ENCODE results near the gene OAS2.

Gene OAS2

DNA sequence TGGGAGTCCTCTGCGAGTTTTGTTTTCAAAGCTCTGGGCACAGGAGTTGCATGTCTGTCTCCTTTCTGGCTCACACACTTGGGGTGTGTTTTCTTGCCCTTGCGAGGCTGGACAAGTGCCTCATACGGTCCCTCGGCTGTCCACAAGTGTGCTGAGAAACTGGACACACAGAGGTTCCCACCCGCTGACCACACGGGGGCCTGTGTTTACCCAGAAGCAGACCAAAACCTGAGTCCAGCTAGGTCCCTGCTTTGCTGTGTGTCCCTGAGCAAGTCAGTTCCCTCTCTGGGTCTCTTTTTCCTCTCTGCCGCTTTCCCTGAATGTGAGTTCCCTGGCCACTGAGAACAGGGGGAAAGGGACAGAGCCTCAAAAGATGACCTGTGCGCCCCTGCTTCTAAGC, 678 bp upstream of the OAS2 start:
- POLR2A ChIA-PET (ENCODE audit: low non-redundant PET), result no interaction called here
- DNase-seq (ENCODE audit: low spot score), result no peak

DNA sequence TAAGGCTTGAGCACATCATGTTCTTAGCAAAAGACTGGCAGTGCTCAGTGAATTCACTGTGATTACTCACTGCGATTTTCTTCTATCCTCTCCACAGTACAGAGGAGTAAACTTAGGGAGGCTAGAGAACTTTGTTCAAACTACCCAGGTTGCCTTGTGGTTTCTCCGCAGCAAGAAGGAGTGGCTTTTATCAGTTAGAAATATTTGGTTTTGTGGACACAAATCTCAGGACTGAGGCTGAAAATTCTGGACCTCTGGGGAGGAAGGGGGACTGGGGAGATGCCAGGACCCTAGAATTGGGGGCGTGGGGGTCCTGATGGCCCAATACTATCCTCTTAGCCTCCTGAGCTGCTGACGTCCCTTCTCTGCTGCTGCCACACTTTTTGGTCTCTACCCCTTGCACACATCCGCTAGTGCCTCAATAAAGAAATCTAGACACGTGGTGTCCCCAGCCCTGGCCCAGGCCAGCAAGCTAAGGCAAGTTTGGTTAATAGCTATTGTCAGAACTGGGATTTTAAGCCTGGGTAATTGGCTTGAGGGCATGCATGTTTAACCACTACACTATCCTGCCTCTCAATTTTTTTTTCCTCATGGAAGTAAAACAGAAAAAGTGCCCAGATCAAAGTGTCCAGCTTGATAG, 842 bp downstream of the OAS2 start:
- TF ChIP-seq CTCF (conservative IDR thresholded peaks at IDR 0.05; ENCODE audit: low read depth), result no peak
- CTCF ChIA-PET, result no interaction called here
- DNase-seq (ENCODE audit: low spot score), result peak; percentile 27
- POLR2A ChIA-PET (ENCODE audit: low non-redundant PET), result no interaction called here
- H3K27ac ChIP-seq, result peak overlapping the region; percentile 91

More for the DNA sequence above, 678 bp upstream of the OAS2 start:
- CTCF ChIA-PET, result interaction anchor here (0.7 kb wide), 1 partner anchor 16 kb away, joined by 7 read pairs; no protein-coding TSS in a partner anchor
- no peak for TF ChIP-seq CTCF (conservative IDR thresholded peaks at IDR 0.05; ENCODE audit: low read depth)
- peak overlapping the region; percentile 91 for H3K27ac ChIP-seq

DNA sequence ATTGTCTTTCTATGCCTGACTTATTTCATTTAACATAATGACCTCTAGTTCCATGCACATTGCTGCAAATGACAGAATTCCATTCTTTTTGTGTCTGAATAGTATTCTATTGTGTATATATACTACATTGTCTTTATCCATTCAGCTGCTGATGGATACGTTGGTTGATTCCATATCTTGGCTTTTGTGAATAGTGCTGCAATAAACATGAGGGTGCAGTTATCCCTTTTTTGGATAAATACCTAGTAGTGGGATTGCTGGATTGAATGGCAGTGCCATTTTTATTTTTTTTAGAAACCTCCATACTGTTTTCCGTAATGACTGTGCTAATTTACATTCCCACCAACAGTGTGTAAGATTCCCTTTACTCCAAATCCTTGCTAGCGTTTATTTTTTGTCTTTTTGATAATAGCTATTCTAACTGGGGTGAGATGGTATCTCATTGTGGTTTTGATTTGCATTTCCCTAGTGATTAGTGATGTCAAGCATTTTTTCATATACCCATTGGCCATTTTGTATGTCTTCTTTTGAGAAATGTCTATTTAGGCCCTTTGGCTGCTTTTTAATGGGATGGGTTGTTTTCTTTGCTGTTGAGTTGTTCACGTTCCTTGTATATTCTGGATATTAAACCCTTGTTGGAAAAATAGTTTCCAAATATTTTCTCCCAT, 2.3 kb downstream of the OAS2 start:
- ChIA-PET CTCF (interaction anchor here (0.6 kb wide), 2 partner anchors 18 to 30 kb away, joined by 3 to 4 read pairs; no protein-coding TSS in a partner anchor), POLR2A (ENCODE audit: low non-redundant PET) (no interaction called here)
- TF ChIP-seq CTCF (conservative IDR thresholded peaks at IDR 0.05; ENCODE audit: low read depth), result no peak
- no peak overlapping the region for H3K27ac ChIP-seq
- no peak for DNase-seq (ENCODE audit: low spot score)

DNA sequence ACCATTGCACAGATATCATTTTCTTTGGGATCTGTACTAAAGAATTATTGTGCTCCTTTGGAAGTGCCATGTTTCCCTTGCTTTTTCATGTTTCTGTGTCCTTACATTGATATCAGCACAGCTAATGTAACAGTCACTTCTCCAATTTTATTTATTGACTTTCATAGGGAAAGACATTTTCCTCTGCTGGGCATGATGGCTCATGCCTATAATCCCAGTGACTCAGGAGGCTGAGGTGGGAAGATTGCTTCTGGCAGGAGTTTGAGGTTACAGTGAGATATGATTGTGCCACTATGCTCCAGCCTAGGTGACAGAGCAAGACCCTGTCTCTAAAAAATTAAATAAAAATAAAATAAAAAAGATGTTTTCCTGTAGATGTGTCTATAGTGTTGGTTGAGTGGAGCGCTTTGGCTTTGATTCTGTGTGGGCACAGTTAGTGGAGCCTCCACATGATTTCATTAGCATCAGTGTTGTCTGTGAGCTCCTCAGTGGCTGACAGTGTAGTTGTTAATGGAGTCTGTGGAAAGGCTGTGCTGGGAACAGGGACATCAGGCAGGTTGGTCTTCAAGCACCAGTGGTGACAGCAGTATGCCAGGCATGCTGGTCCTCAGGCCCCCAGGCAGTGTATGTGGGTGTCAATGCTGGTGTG, 7.4 kb downstream of the OAS2 start:
- no peak for DNase-seq (ENCODE audit: low spot score)
- TF ChIP-seq CTCF (conservative IDR thresholded peaks at IDR 0.05; ENCODE audit: low read depth), result no peak
- ChIA-PET CTCF (no interaction called here), POLR2A (ENCODE audit: low non-redundant PET) (no interaction called here)
- H3K27ac ChIP-seq, result peak overlapping the region; percentile 66

DNA sequence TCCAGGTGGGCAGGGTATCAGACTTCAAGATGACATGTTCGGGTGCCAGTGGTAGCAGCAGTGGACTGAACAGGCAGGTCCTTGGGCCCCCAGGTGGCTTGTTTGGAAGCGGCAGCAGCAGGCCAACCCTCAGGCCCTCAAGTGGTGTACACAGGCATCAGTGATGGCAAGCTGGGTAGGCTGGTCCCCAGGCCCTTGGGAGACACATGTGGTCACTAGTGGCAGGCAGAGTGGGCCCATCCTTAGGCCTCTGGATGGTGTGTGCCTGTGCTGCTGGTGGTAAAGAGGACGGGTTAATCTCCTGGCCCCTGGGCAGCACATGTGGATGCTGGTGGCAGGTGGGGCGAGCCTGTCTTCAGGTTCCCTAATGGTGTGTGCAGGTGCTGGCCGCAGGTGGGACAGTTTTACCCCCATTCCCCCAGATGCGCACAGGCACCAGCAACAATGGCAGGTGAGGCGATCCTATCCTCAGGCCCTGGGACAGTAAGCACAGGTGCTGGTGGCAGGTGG, 8.0 kb downstream of the OAS2 start:
- ChIA-PET POLR2A (ENCODE audit: low non-redundant PET) (no interaction called here), CTCF (no interaction called here)
- H3K27ac ChIP-seq, result peak overlapping the region; percentile 66
- no peak for DNase-seq (ENCODE audit: low spot score)
- no peak for TF ChIP-seq CTCF (conservative IDR thresholded peaks at IDR 0.05; ENCODE audit: low read depth)

DNA sequence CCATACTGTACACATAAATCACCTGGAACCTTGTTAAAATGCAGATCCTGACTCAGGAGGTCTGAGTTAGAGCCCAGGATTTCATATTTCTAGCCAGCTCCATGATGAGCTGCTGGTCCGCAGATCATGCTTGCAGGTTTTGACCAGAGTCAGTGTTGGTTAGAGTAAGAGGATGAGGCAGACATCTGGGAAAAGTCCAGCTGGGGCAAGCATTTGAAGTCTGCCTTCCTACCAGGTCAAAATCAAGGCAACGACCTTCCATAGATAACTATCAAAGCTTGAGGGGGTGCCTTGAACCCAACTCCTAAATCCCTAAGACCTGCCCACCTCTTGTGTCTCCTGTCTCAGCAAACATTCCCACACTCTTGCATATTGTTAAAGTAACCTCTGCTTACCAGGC, 9.2 kb downstream of the OAS2 start:
- POLR2A ChIA-PET (ENCODE audit: low non-redundant PET), result no interaction called here
- CTCF ChIA-PET, result no interaction called here
- no peak overlapping the region for H3K27ac ChIP-seq
- no peak for DNase-seq (ENCODE audit: low spot score)
- no peak for TF ChIP-seq CTCF (conservative IDR thresholded peaks at IDR 0.05; ENCODE audit: low read depth)
